Activated CD4-positive, CD25-positive, alpha-beta regulatory T cell (primary cell): Measurements from ENCODE around the gene IPO4.

Source experiments
- DNase-seq, 4 experiments: peaks; one replicate each; lab custom pipeline; 2025; lab: John Stamatoyannopoulos, UW

The IPO4 gene

DNA sequence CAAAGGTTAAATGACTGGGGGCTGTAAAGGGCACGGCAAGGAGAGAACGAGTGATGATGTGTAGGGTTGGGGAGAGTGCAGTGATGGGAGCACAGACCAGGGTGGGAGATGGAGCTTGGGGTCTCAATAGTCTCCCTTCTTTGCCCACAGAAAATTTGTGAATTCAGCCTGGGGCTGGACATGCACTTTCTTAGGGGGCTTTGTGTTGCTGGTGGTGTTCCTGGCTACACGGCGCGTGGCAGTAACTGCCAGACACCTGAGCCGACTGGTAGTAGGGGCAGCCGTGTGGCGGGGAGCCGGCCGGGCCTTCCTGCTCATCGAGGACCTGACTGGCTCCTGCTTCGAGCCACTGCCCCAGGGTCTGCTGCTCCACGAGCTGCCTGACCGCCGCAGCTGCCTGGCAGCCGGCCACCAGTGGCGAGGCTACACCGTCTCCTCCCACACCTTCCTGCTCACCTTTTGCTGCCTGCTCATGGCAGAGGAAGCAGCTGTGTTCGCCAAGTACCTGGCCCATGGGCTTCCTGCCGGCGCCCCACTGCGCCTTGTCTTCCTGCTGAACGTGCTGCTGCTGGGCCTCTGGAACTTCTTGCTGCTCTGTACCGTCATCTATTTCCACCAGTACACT lies 56.4 kb downstream of the IPO4 start:
- DNase-seq = peak in 2 of 4 experiments; percentile 11 to 17

DNA sequence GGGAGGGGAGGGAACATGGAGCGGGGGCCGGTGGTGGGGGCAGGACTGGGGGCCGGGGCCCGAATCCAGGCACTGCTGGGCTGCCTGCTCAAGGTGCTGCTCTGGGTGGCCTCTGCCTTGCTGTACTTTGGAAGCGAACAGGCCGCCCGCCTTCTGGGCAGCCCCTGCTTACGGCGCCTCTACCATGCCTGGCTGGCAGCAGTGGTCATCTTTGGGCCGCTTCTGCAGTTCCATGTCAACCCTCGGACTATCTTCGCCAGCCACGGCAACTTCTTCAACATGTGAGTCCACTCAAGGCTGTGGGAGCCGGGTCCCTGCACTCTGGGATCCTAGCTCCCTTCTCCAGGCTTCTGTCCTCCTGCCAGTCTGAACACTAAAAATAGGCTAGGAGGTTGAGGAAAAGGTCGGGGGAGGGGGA lies 57.1 kb downstream of the IPO4 start:
- DNase-seq = no peak

DNA sequence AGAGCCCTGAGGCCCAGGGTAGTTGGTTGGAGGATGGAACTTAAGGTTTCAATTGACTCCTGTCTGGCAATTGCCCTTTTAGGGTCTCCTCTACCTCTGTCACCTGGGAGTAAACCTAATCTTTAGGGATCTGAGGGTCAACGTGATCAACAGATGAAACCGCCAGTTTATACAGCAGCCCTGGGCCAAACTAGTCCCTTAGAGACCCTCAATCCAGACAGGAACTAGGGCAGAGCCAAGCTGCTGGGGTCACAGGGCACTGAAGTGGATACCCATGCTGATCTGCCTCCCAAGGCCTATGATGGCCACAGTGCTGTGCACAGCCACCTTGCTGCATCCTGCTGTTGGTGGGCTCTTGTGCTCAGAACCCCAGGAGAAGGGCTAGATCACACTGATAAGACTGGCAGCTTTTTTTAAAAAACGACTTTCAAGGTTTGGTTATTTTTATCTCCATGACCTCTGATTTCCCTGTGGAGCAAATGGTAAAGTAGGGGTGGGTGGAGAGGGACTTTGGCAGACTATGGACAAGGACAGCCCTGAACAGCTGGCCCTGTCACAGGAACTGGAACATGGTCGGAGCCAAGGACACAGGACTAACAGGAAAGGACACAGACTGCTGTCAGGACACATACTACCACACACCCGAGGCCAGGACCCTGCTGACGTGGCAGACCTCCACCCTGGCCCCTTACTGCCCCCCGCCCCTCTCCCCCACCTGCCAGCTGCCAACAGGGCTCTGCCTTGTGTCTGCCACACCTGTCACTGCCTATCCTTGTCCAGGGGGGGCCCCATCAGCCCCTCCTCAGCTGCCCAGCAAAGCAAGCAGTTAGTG lies 57.7 kb downstream of the IPO4 start:
- DNase-seq = no peak

DNA sequence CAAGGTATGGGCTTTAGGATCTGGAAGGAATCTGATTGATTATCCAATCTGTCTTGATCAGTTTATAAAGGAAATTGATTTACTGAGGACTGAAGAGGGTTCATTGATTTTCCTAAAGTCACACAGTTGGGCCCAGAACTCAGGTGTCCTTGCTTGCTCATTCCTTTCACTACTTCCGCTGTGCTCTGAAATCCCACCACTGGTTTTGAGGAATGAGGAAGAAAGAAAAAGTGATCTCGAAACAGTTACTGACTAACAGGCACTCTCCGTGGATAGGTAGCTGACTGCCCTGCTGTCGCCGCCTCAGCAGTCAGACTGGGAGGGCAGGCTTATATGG lies 58.3 kb downstream of the IPO4 start, which contains the start of gene FITM1:
Gene FITM1, plus strand, starts transcription at position 280 of the 337 bp plus-strand sequence. CDS start 905 bp downstream, outside the sequence.
- no peak for DNase-seq
